Measurements from ENCODE around the gene RETSAT.

The RETSAT gene

GRCh38 chr2:85380048-85380447 is 25.7 kb upstream of the RETSAT start:
- Histone ChIP-seq H3K9me3 (ENCODE audit: control insufficient read depth, insufficient read depth, low read length) (peaks cover 3% of the 10 kb centered on the region; the same call in 1 of the 2 replicates), H3K36me3 (ENCODE audit: control insufficient read depth, low read length) (peaks cover 9% of the 10 kb centered on the region), H3K27ac (ENCODE audit: low read depth, low read length) (no peak overlapping the region), H3K27me3 (ENCODE audit: control insufficient read depth, low read length) (no peaks in the 10 kb centered on the region), H3K79me2 (ENCODE audit: control insufficient read depth, low read length) (no peaks in the 10 kb centered on the region), H3F3A (ENCODE audit: control insufficient read depth, insufficient read depth) (no peaks in the 10 kb centered on the region), H3K9me2 (replicated peaks; ENCODE audit: control insufficient read depth, low read length) (no peaks in the 10 kb centered on the region), H3K4me2 (ENCODE audit: low read length) (no peak overlapping the region), H4K20me1 (ENCODE audit: control insufficient read depth, insufficient read depth, low read depth, low read length) (no peaks in the 10 kb centered on the region), H3K4me1 (ENCODE audit: control insufficient read depth, low read length) (no peaks in the 10 kb centered on the region), H3K4me3 (ENCODE audit: low read length) (no peak overlapping the region)
- TF ChIP-seq, protein P1, sequence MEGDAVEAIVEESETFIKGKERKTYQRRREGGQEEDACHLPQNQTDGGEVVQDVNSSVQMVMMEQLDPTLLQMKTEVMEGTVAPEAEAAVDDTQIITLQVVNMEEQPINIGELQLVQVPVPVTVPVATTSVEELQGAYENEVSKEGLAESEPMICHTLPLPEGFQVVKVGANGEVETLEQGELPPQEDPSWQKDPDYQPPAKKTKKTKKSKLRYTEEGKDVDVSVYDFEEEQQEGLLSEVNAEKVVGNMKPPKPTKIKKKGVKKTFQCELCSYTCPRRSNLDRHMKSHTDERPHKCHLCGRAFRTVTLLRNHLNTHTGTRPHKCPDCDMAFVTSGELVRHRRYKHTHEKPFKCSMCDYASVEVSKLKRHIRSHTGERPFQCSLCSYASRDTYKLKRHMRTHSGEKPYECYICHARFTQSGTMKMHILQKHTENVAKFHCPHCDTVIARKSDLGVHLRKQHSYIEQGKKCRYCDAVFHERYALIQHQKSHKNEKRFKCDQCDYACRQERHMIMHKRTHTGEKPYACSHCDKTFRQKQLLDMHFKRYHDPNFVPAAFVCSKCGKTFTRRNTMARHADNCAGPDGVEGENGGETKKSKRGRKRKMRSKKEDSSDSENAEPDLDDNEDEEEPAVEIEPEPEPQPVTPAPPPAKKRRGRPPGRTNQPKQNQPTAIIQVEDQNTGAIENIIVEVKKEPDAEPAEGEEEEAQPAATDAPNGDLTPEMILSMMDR (IDR thresholded peaks at IDR 0.05; ENCODE audit: low read depth, low read length, poor library complexity, severe bottlenecking): no peak
- TF ChIP-seq EZH2phosphoT487 (IDR thresholded peaks at IDR 0.05; ENCODE audit: borderline replicate concordance, low read length): no peak

GRCh38 chr2:85378257-85378656 is 23.9 kb upstream of the RETSAT start:
- Histone ChIP-seq H3K36me3 (ENCODE audit: control insufficient read depth, low read length) (peaks cover 9% of the 10 kb centered on the region), H3K27ac (ENCODE audit: low read depth, low read length) (no peak overlapping the region)

DNA sequence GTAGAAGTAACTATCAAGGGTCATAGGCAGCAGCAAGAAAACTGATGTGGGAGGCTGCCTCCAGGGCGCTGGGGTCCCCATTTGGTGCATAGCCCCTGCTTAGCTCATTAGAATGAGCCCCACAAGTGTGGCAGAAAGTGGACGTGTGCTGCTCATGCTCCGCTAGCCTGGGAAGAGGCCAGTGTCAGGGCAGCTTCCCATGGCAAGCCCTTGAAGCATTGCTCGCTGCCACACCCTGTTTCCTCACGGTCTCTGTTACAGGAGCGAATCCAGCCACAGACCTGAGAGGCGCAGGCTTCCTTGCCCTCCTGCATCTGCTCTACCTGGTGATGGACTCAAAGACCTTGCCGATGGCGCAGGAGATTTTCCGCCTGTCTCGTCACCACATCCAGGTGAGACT is 22.8 kb upstream of the RETSAT start:
- Histone ChIP-seq H3K27ac (ENCODE audit: low read depth, low read length) (no peak overlapping the region), H3K9me3 (ENCODE audit: control insufficient read depth, insufficient read depth, low read length) (peaks cover 3% of the 10 kb centered on the region; the same call in 1 of the 2 replicates), H3K27me3 (ENCODE audit: control insufficient read depth, low read length) (no peaks in the 10 kb centered on the region), H3K4me1 (ENCODE audit: control insufficient read depth, low read length) (no peaks in the 10 kb centered on the region), H3K36me3 (ENCODE audit: control insufficient read depth, low read length) (peaks cover 9% of the 10 kb centered on the region), H4K20me1 (ENCODE audit: control insufficient read depth, insufficient read depth, low read depth, low read length) (no peaks in the 10 kb centered on the region), H3K4me2 (ENCODE audit: low read length) (no peak overlapping the region), H3K9me2 (replicated peaks; ENCODE audit: control insufficient read depth, low read length) (no peaks in the 10 kb centered on the region), H3K79me2 (ENCODE audit: control insufficient read depth, low read length) (no peaks in the 10 kb centered on the region), H3F3A (ENCODE audit: control insufficient read depth, insufficient read depth) (no peaks in the 10 kb centered on the region), H3K4me3 (ENCODE audit: low read length) (no peak overlapping the region)
- no peak for TF ChIP-seq EZH2phosphoT487 (IDR thresholded peaks at IDR 0.05; ENCODE audit: borderline replicate concordance, low read length)
- TF ChIP-seq, protein P1 (IDR thresholded peaks at IDR 0.05; ENCODE audit: low read depth, low read length, poor library complexity, severe bottlenecking): no peak

More at GRCh38 chr2:85378257-85378656, 23.9 kb upstream of the RETSAT start:
- Histone ChIP-seq H3K9me3 (ENCODE audit: control insufficient read depth, insufficient read depth, low read length) (peaks cover 3% of the 10 kb centered on the region; the same call in 1 of the 2 replicates), H3K79me2 (ENCODE audit: control insufficient read depth, low read length) (no peaks in the 10 kb centered on the region), H4K20me1 (ENCODE audit: control insufficient read depth, insufficient read depth, low read depth, low read length) (no peaks in the 10 kb centered on the region), H3K4me2 (ENCODE audit: low read length) (no peak overlapping the region), H3K27me3 (ENCODE audit: control insufficient read depth, low read length) (no peaks in the 10 kb centered on the region), H3K4me1 (ENCODE audit: control insufficient read depth, low read length) (no peaks in the 10 kb centered on the region), H3F3A (ENCODE audit: control insufficient read depth, insufficient read depth) (no peaks in the 10 kb centered on the region), H3K4me3 (ENCODE audit: low read length) (no peak overlapping the region), H3K9me2 (replicated peaks; ENCODE audit: control insufficient read depth, low read length) (no peaks in the 10 kb centered on the region)
- TF ChIP-seq, protein P1 (IDR thresholded peaks at IDR 0.05; ENCODE audit: low read depth, low read length, poor library complexity, severe bottlenecking): no peak
- TF ChIP-seq EZH2phosphoT487 (IDR thresholded peaks at IDR 0.05; ENCODE audit: borderline replicate concordance, low read length): no peak
